K562 (cell line): ENCODE results near the gene CHI3L1.

Source experiments
- FOXJ3 ChIP-seq: sonication (generic); formaldehyde crosslinking; IDR thresholded peaks from 2 replicates; pipeline ENCODE4 v1.4.0; 2020; ENCODE audit warnings: mild to moderate bottlenecking, missing genetic modification reagents
- FOXK1 ChIP-seq: sonication (generic); formaldehyde crosslinking; IDR thresholded peaks from 2 replicates; pipeline ENCODE4 v1.8.0; 2022; ENCODE audit warnings: missing genetic modification reagents, mild to moderate bottlenecking, borderline replicate concordance
- POLR2AphosphoS5 ChIP-seq: IDR thresholded peaks from 2 replicates; pipeline ENCODE4 v1.6.1; 2011; ENCODE audit warnings: mild to moderate bottlenecking, low read depth, low read length, moderate library complexity; ENCODE audit not compliant: control insufficient read depth, insufficient read depth
- SMC3 ChIP-seq: conservative IDR thresholded peaks from 2 replicates; pipeline ENCODE4 v1.6.1; 2011; ENCODE audit warnings: low read depth, low read length, improper control_type of control experiment; ENCODE audit not compliant: insufficient read depth
- TF ChIP-seq, protein P1 (sequence below), 3 experiments: IDR thresholded peaks in 2 of 3; conservative IDR thresholded peaks in 1 of 3; 2 replicates each; pipeline ENCODE4 v1.5.1; 2011 to 2012; ENCODE audit warnings: low read length in 3 of 3, mild to moderate bottlenecking in 3 of 3, control low read depth in 2 of 3, improper control_type of control experiment in 1 of 3, inconsistent platforms in 1 of 3, low read depth in 1 of 3, mixed read lengths in 1 of 3, moderate library complexity in 1 of 3; ENCODE audit not compliant: insufficient read depth in 2 of 3

DNA sequence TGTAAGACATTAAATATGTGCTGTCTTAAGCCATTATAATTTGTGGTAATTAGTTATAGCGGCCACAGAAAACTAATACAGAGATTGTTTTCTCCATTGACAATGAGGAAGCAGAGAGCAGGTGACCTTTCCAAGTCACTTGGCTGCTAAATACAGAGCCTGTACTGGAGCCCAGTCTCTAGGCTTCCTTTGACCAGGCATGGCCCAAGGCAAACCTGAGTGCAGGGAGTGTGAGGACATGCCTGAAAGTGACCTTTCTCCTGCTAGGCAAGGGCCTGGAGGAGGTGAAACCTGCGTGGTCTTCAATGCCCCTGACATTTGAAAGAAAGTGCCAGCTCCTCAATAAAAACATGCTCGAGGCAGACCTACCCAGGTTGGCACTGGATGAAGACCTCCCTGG lies 12.5 kb upstream of the CHI3L1 start:
- TF ChIP-seq SMC3 (no peak), FOXJ3 (CRISPR knock-in tag) (no peak), POLR2AphosphoS5 (no peak), FOXK1 (CRISPR knock-in tag) (no peak)
- TF ChIP-seq, protein P1, sequence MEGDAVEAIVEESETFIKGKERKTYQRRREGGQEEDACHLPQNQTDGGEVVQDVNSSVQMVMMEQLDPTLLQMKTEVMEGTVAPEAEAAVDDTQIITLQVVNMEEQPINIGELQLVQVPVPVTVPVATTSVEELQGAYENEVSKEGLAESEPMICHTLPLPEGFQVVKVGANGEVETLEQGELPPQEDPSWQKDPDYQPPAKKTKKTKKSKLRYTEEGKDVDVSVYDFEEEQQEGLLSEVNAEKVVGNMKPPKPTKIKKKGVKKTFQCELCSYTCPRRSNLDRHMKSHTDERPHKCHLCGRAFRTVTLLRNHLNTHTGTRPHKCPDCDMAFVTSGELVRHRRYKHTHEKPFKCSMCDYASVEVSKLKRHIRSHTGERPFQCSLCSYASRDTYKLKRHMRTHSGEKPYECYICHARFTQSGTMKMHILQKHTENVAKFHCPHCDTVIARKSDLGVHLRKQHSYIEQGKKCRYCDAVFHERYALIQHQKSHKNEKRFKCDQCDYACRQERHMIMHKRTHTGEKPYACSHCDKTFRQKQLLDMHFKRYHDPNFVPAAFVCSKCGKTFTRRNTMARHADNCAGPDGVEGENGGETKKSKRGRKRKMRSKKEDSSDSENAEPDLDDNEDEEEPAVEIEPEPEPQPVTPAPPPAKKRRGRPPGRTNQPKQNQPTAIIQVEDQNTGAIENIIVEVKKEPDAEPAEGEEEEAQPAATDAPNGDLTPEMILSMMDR (IDR thresholded peaks at IDR 0.05 in 2 of 3, conservative IDR thresholded peaks at IDR 0.05 in 1 of 3; ENCODE audit: insufficient read depth in 2 of 3, low read depth in 1 of 3, low read length in 3 of 3): no peak
